Measurements from ENCODE around the gene TRIM54. TPM values are rescaled to one million over a fixed set of nuclear protein-coding genes. Genes with fewer than 3 reads are reported as not detected.
"Not testable (repeated sequence)": the region's sequence is repeated elsewhere in the genome, so short reads cannot be mapped to it uniquely, and the experiment has no call there.

TRIM54 gene
- total RNA-seq, 2 experiments from 2014 or later, result 0.15 to 0.30 TPM

- POLR2A ChIA-PET, result no interaction called here
- CTCF ChIA-PET, result interaction anchor here (0.7 to 3.5 kb wide), 3 partner anchors 53 to 255 kb away, joined by 3 to 28 read pairs (median 3); no protein-coding TSS in a partner anchor
Observed at GRCh38 chr2:27304488-27305240, 22.4 kb downstream of the TRIM54 start.

- CTCF ChIA-PET, result interaction anchor here (0.6 to 3.5 kb wide), 3 partner anchors 26 to 165 kb away, joined by 3 to 28 read pairs (median 3); no protein-coding TSS in a partner anchor
- POLR2A ChIA-PET, result no interaction called here
Observed at GRCh38 chr2:27305516-27305915, 23.3 kb downstream of the TRIM54 start.

- ChIA-PET POLR2A (no interaction called here), CTCF (interaction anchor here (0.6 to 0.7 kb wide), 2 partner anchors 26 to 165 kb away, joined by 3 read pairs; no protein-coding TSS in a partner anchor)
Observed at GRCh38 chr2:27306136-27306535, 23.9 kb downstream of the TRIM54 start.

- ChIA-PET CTCF (no interaction called here), POLR2A (no interaction called here)
Observed at GRCh38 chr2:27306573-27307286, 24.5 kb downstream of the TRIM54 start.

GRCh38 chr2:27307287-27307544, 25.0 kb downstream of the TRIM54 start:
- ChIA-PET POLR2A (no interaction called here), CTCF (no interaction called here)

- CTCF ChIA-PET, result no interaction called here
- POLR2A ChIA-PET, result interaction anchor here (0.8 kb wide), 1 partner anchor 37 kb away, joined by 4 read pairs; no protein-coding TSS in a partner anchor
Observed at GRCh38 chr2:27307545-27308358, 25.5 kb downstream of the TRIM54 start.

GRCh38 chr2:27308359-27308881, 26.2 kb downstream of the TRIM54 start, which contains the start of gene UCN:
UCN (minus strand) TSS chr2:27308445; CDS start chr2:27307895, 550 bp downstream.
- POLR2A ChIA-PET, result interaction anchor here (0.8 kb wide), 1 partner anchor 37 kb away, joined by 4 read pairs; no protein-coding TSS in a partner anchor
- CTCF ChIA-PET, result interaction anchor here (1.2 kb wide), 1 partner anchor 102 kb away, joined by 3 read pairs; no protein-coding TSS in a partner anchor

- POLR2A ChIA-PET, result interaction anchor here (0.6 kb wide), 1 partner anchor 249 kb away, joined by 3 read pairs; no protein-coding TSS in a partner anchor
- CTCF ChIA-PET, result interaction anchor here (0.6 to 1.2 kb wide), 2 partner anchors 39 to 101 kb away, joined by 3 read pairs; no protein-coding TSS in a partner anchor
Observed at GRCh38 chr2:27309651-27310050, 27.4 kb downstream of the TRIM54 start.

GRCh38 chr2:27312152-27312551, 29.9 kb downstream of the TRIM54 start:
- ChIA-PET POLR2A (interaction anchor here (0.6 to 0.8 kb wide), 2 partner anchors 11 to 43 kb away, joined by 3 to 5 read pairs; partner anchors contain the start of gene MPV17), CTCF (interaction anchor here (1.7 kb wide), 1 partner anchor 9 kb away, joined by 7 read pairs; no protein-coding TSS in a partner anchor)

- ChIA-PET POLR2A (no interaction called here), CTCF (interaction anchor here (0.6 to 1.7 kb wide), 2 partner anchors 34 to 216 kb away, joined by 3 to 6 read pairs; no protein-coding TSS in a partner anchor)
Observed at GRCh38 chr2:27313882-27314645, 31.8 kb downstream of the TRIM54 start.

- ChIA-PET POLR2A (no interaction called here), CTCF (interaction anchor here (0.6 to 1.7 kb wide), 3 partner anchors 12 to 216 kb away, joined by 3 to 6 read pairs (median 3); no protein-coding TSS in a partner anchor)
Observed at GRCh38 chr2:27314709-27315108, 32.5 kb downstream of the TRIM54 start.

- CTCF ChIA-PET, result interaction anchor here (0.9 to 1.7 kb wide), 2 partner anchors 12 to 35 kb away, joined by 3 to 6 read pairs; no protein-coding TSS in a partner anchor
- POLR2A ChIA-PET, result no interaction called here
Observed at GRCh38 chr2:27315122-27315521, 32.9 kb downstream of the TRIM54 start.

GRCh38 chr2:27316655-27317412, 34.6 kb downstream of the TRIM54 start:
- ChIA-PET POLR2A (no interaction called here), CTCF (no interaction called here)

- CTCF ChIA-PET, result interaction anchor here (0.6 to 0.7 kb wide), 3 partner anchors 29 to 239 kb away, joined by 3 read pairs; no protein-coding TSS in a partner anchor
- POLR2A ChIA-PET, result not testable (repeated sequence)
Observed at GRCh38 chr2:27319839-27320238, 37.6 kb downstream of the TRIM54 start.

- ChIA-PET CTCF (no interaction called here), POLR2A (interaction anchor here (0.6 to 0.7 kb wide), 2 partner anchors 18 to 1998 kb away, joined by 3 to 11 read pairs; no protein-coding TSS in a partner anchor)
Observed at GRCh38 chr2:27320958-27321543, 38.8 kb downstream of the TRIM54 start.

GRCh38 chr2:27322301-27322765, 40.1 kb downstream of the TRIM54 start:
- ChIA-PET POLR2A (interaction anchor here (1.0 to 2.2 kb wide), 3 partner anchors 11 to 55 kb away, joined by 3 to 9 read pairs (median 3); partner anchors contain the start of genes EIF2B4 and SNX17), CTCF (interaction anchor here (0.6 to 0.8 kb wide), 3 partner anchors 19 to 70 kb away, joined by 3 to 7 read pairs (median 4); no protein-coding TSS in a partner anchor)

All from activated CD8-positive, alpha-beta memory T cell treated with anti-CD3 and anti-CD28 coated beads for 36 hours (primary cell).